Central memory CD8-positive, alpha-beta T cell (primary cell): ENCODE results near the gene TSEN54.

Experiments
- ATAC-seq: fragments of 150-1000 bp; cut with Tn5 transposase; replicated peaks from 2 replicates; pipeline ENCODE4 v1.10.0; 2022; ENCODE audit warnings: mild to moderate bottlenecking, moderate FRiP score, moderate number of reproducible peaks; ENCODE audit not compliant: poor library complexity, severe bottlenecking; ENCODE audit errors: extremely low read depth
- DNase-seq, 2 donors: peaks; one replicate each; pipeline ENCODE4 v3.0.0; 2021; ENCODE audit warnings: low spot score in 2 of 2
- H3K27ac Mint-ChIP-seq: one replicate; pipeline ENCODE4 v1.8.0; 2022; ENCODE audit warnings: low read depth, mild to moderate bottlenecking, moderate library complexity, mixed read lengths
- H3K27me3 Mint-ChIP-seq: one replicate; pipeline ENCODE4 v1.8.0; 2022; ENCODE audit warnings: mixed read lengths
- H3K36me3 Mint-ChIP-seq: one replicate; pipeline ENCODE4 v1.8.0; 2022; ENCODE audit warnings: mild to moderate bottlenecking, moderate library complexity, mixed read lengths; ENCODE audit not compliant: insufficient read depth
- H3K4me1 Mint-ChIP-seq: one replicate; pipeline ENCODE4 v1.8.0; 2022; ENCODE audit warnings: mixed read lengths
- H3K4me3 Mint-ChIP-seq: one replicate; pipeline ENCODE4 v1.8.0; 2022; ENCODE audit warnings: mild to moderate bottlenecking, moderate library complexity, mixed read lengths
- H3K9me3 Mint-ChIP-seq: one replicate; pipeline ENCODE4 v1.8.0; 2022; ENCODE audit warnings: mixed read lengths

Gene TSEN54

DNA sequence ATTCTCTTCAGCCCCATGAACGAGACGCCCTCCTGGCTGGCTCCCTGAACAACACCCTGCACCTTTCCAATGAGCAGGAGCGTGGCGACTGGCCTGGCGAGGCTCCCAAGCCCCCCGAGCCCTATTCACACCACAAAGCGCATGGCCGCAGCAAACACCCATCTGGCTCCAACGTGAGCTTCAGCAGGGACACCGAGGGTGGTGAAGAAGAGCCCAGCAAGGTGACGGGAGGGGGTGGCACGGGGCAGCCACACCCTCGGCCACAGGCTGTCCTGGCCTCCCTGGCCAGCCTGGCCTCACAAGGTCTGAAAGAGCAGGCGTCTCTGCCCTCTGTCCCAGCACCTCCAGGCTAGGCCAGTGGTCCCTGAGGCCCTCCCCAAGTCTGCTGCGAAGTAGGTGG lies 24.6 kb upstream of the TSEN54 start:
- Mint-ChIP-seq H3K9me3 (no peaks in the 10 kb centered on the region), H3K27me3 (no peaks in the 10 kb centered on the region), H3K27ac (no peak overlapping the region), H3K4me3 (no peak overlapping the region), H3K4me1 (peaks cover 18% of the 10 kb centered on the region), H3K36me3 (peaks cover 7% of the 10 kb centered on the region)
- DNase-seq (no peak), ATAC-seq (no peak)

GRCh38 chr17:75492555-75493168 lies 23.7 kb upstream of the TSEN54 start:
- no peak overlapping the region for H3K4me3 Mint-ChIP-seq
- H3K9me3 Mint-ChIP-seq: no peaks in the 10 kb centered on the region
- no peaks in the 10 kb centered on the region for H3K27me3 Mint-ChIP-seq
- no peak for DNase-seq
- H3K27ac Mint-ChIP-seq: no peak overlapping the region
- peaks cover 8% of the 10 kb centered on the region for H3K4me1 Mint-ChIP-seq
- peaks cover 10% of the 10 kb centered on the region for H3K36me3 Mint-ChIP-seq
- no peak for ATAC-seq

- Mint-ChIP-seq H3K4me1 (no peaks in the 10 kb centered on the region), H3K27me3 (no peaks in the 10 kb centered on the region), H3K9me3 (no peaks in the 10 kb centered on the region), H3K27ac (no peak overlapping the region), H3K36me3 (peaks cover 11% of the 10 kb centered on the region), H3K4me3 (no peak overlapping the region)
- ATAC-seq (no peak), DNase-seq (no peak)
Observed at GRCh38 chr17:75493476-75494129, 22.7 kb upstream of the TSEN54 start.

GRCh38 chr17:75494326-75494877 lies 21.9 kb upstream of the TSEN54 start:
- Mint-ChIP-seq H3K27ac (no peak overlapping the region), H3K27me3 (no peaks in the 10 kb centered on the region), H3K36me3 (peaks cover 11% of the 10 kb centered on the region)

GRCh38 chr17:75496005-75496404 lies 20.3 kb upstream of the TSEN54 start:
- ATAC-seq (no peak), DNase-seq (no peak)
- Mint-ChIP-seq H3K27me3 (no peaks in the 10 kb centered on the region), H3K4me3 (no peak overlapping the region), H3K36me3 (peaks cover 11% of the 10 kb centered on the region), H3K9me3 (no peaks in the 10 kb centered on the region), H3K27ac (no peak overlapping the region), H3K4me1 (no peaks in the 10 kb centered on the region)

More at GRCh38 chr17:75494326-75494877, 21.9 kb upstream of the TSEN54 start:
- DNase-seq (no peak), ATAC-seq (no peak)
- Mint-ChIP-seq H3K4me1 (no peaks in the 10 kb centered on the region), H3K4me3 (no peak overlapping the region), H3K9me3 (no peaks in the 10 kb centered on the region)

DNA sequence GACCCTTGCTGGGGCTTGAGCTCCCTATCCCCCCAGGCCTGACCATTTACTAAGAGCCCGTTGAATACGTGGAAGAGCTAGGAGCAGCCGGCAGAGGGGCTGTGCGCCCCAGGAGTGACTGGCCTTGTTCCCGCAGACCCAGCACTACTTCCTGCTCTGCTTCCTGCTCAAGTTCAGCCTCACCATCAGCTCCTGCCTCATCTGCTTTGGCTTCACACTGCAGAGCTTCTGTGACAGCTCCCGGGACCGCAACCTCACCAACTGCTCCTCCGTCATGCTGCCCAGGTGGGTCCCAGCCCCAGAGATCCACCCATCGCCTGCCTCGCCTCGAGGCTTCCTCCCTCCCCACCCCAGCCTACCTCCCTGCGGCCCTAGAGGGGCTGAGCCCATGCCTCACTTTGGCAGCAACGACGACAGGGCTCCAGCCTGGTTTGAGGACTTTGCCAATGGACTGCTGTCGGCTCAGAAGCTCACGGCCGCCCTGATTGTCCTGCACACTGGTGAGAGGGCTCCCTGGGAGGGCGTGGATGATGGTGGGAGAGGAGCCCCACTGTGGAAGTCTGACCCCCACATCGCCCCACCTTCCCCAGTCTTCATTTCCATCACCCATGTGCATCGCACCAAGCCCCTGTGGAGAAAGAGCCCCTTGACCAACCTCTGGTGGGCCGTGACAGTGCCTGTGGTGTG lies 18.1 kb upstream of the TSEN54 start:
- H3K27ac Mint-ChIP-seq: no peak overlapping the region
- H3K9me3 Mint-ChIP-seq: no peaks in the 10 kb centered on the region
- H3K27me3 Mint-ChIP-seq: no peaks in the 10 kb centered on the region
- DNase-seq (no peak), ATAC-seq (no peak)
- H3K4me3 Mint-ChIP-seq: no peak overlapping the region
- peaks cover 11% of the 10 kb centered on the region for H3K36me3 Mint-ChIP-seq
- no peaks in the 10 kb centered on the region for H3K4me1 Mint-ChIP-seq

GRCh38 chr17:75498726-75499213 lies 17.6 kb upstream of the TSEN54 start:
- H3K27me3 Mint-ChIP-seq: no peaks in the 10 kb centered on the region
- H3K27ac Mint-ChIP-seq: no peak overlapping the region
- DNase-seq (no peak), ATAC-seq (no peak)
- H3K36me3 Mint-ChIP-seq: peaks cover 11% of the 10 kb centered on the region
- no peak overlapping the region for H3K4me3 Mint-ChIP-seq
- H3K9me3 Mint-ChIP-seq: no peaks in the 10 kb centered on the region
- no peaks in the 10 kb centered on the region for H3K4me1 Mint-ChIP-seq

DNA sequence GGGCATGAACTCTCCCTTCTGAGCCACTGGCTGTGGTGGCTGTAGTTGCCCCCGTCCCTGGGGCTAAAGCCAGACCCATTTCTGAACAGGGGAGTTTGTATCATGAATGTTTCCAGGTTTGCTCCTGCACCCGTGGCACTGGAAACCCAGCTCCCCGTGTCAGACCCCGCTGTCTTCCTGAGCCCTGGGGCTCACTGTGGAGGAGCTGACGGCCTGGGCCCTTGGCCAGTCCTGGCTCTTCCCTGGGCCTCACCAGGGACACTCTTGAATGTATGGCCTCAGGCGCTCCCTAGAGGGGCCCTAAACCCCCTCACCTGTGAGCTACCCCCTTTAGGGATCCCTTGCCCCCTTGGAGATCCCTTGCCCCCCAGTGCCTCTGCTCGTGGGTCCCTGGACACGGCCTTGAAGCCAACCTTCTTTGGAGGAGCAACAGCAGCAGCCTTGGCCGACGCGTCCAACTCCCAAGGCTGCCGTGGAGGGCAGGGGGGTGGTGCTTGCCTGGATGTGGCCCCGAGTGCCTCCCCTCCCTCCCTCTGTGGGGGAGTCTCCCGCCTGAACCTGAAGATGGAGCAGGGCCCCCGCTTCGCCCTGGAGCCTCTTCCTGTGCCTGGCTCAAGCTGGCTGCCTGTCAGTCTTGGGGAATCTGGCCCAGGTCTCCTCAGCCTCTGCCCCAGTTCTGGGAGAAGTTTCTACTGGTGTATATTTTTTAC lies 16.9 kb upstream of the TSEN54 start:
- Mint-ChIP-seq H3K4me1 (peaks cover 6% of the 10 kb centered on the region), H3K36me3 (peaks cover 9% of the 10 kb centered on the region), H3K27ac (no peak overlapping the region), H3K4me3 (no peak overlapping the region), H3K27me3 (no peaks in the 10 kb centered on the region), H3K9me3 (no peaks in the 10 kb centered on the region)
- DNase-seq (no peak), ATAC-seq (no peak)

- peaks cover 8% of the 10 kb centered on the region for H3K4me1 Mint-ChIP-seq
- H3K27ac Mint-ChIP-seq: no peak overlapping the region
- H3K4me3 Mint-ChIP-seq: no peak overlapping the region
- no peaks in the 10 kb centered on the region for H3K27me3 Mint-ChIP-seq
- no peaks in the 10 kb centered on the region for H3K9me3 Mint-ChIP-seq
- DNase-seq (no peak), ATAC-seq (no peak)
- H3K36me3 Mint-ChIP-seq: peaks cover 8% of the 10 kb centered on the region
Observed at GRCh38 chr17:75500419-75501216, 15.7 kb upstream of the TSEN54 start.

DNA sequence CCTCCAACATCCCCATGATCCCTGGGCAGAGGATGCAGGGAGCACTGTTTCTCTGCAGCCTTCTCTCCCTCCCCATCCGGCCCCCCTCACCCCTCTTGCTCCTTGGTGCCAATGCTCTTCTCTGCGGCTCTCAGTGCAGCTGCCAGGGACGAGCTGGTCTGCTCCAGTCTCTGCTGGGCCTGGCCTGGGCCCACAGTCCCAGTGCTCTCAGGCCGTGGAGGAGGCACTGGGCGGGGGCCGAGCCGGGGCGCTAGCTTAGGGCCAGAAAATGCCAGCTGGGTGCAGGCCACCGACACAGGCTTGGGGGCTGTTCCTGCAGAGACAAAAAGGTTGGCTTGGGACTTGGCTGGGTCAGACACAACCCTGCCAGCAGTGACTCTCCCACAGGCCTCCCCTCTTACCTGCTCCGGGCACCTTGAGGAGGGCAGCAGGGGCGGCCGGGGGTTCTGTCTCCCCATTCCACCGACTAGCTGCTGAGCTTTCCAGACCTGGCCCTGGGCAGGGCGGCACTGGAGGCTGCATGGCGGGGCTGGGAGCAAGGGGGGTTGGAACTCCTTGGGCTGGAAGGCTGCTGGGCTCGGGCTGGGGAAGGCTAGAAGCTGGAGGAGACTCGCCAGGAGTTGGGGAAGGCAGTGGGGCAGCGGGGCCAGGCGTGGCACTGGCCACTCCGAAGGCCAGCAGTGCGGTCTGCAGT lies 14.8 kb upstream of the TSEN54 start:
- no peak for ATAC-seq
- peaks cover 8% of the 10 kb centered on the region for H3K4me1 Mint-ChIP-seq
- no peak overlapping the region for H3K4me3 Mint-ChIP-seq
- DNase-seq: no peak
- peaks cover 7% of the 10 kb centered on the region for H3K36me3 Mint-ChIP-seq
- no peaks in the 10 kb centered on the region for H3K9me3 Mint-ChIP-seq
- no peaks in the 10 kb centered on the region for H3K27me3 Mint-ChIP-seq
- H3K27ac Mint-ChIP-seq: no peak overlapping the region

GRCh38 chr17:75502072-75502720 lies 14.1 kb upstream of the TSEN54 start:
- Mint-ChIP-seq H3K27ac (no peak overlapping the region), H3K9me3 (no peaks in the 10 kb centered on the region), H3K4me3 (no peak overlapping the region), H3K4me1 (peaks cover 8% of the 10 kb centered on the region), H3K27me3 (no peaks in the 10 kb centered on the region), H3K36me3 (peaks cover 3% of the 10 kb centered on the region)
- no peak for DNase-seq
- no peak for ATAC-seq
